ENCODE results near the gene PSMD3. TPM values are rescaled to one million over a fixed set of nuclear protein-coding genes. Genes with fewer than 3 reads are reported as not detected.
A peak's percentile ranks its signal among the peaks of the same experiment; 100 is the strongest.

The PSMD3 gene
- total RNA-seq, 1 donor from 2014 or later: 79.3 TPM

DNA sequence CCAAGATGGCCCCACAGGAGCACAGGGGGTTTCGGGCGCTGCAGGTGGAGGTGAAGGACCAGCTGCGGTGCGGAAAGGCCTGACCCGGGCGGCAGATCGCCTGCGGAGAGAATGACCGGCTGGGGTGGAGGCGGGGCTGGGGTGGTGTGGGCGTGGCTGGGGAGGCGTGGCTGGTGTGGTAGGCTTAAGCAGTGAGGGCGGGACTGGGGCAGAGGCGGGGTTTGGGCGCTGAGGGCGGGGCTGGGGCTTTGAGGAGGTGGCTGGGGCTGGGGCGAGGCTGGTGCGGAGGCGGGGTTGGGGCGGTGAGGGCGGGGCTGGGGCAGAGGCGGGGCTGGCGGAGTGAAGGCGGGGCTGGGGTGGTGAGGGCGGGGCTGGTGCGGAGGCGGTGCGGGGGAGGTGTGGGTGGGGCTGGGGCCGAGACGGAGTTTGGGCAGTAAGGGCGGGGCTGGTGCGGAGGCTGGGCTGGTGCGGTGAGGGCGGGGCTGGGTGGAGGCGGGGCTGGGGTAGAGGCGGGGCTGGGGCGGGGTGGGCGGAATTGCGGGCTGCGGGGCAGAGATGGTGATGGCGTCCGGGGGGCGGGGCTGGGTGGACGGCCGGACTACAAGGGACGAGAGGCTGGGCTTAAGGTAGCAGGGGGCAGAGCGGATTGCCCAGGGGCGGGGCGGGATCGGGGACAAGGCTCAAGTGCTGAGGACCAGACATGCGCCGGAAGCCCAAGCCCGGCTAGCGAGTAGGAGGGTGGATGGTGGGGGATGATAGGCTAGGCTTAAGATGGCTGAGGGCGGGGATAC is 27.7 kb upstream of the PSMD3 start:
- H3K4me3 ChIP-seq: peak overlapping the region; percentile 53
- H3K27ac ChIP-seq: peak overlapping the region; percentile 70
- DNase-seq (peak; percentile 99), ATAC-seq (peak; percentile 94 to 95)
- intact Hi-C loops (cut with DNase I): no loop called here
- TF ChIP-seq, protein P1, sequence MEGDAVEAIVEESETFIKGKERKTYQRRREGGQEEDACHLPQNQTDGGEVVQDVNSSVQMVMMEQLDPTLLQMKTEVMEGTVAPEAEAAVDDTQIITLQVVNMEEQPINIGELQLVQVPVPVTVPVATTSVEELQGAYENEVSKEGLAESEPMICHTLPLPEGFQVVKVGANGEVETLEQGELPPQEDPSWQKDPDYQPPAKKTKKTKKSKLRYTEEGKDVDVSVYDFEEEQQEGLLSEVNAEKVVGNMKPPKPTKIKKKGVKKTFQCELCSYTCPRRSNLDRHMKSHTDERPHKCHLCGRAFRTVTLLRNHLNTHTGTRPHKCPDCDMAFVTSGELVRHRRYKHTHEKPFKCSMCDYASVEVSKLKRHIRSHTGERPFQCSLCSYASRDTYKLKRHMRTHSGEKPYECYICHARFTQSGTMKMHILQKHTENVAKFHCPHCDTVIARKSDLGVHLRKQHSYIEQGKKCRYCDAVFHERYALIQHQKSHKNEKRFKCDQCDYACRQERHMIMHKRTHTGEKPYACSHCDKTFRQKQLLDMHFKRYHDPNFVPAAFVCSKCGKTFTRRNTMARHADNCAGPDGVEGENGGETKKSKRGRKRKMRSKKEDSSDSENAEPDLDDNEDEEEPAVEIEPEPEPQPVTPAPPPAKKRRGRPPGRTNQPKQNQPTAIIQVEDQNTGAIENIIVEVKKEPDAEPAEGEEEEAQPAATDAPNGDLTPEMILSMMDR (IDR thresholded peaks at IDR 0.05): no peak
- no peaks in the 10 kb centered on the region for H3K27me3 ChIP-seq (ENCODE audit: low read depth)
- no peaks in the 10 kb centered on the region for H3K9me3 ChIP-seq
- peaks cover 7% of the 10 kb centered on the region for H3K4me1 ChIP-seq
- no peaks in the 10 kb centered on the region for H3K36me3 ChIP-seq

DNA sequence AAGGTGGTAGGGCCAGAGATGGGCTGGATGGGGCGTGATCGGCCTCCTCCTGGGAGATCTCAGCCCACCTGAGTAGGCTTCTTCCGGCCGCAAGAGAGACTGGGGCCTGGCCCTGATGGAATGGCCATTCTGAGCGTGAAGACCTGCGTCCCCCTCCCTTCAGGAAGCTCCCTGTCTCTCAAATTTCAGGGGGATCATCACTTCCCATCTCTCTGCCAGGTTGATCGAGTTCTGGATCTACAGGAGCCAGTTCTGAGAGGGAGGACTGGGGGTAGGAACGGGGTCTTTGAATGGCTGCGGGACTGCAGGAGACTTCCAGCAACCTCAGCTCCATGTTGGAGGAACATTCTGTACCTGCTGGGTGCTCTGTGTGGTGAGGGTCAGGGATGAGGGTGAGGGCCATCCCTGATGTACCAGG is 27.1 kb upstream of the PSMD3 start:
- no peaks in the 10 kb centered on the region for H3K9me3 ChIP-seq
- H3K4me3 ChIP-seq: peak overlapping the region; percentile 44
- peaks cover 7% of the 10 kb centered on the region for H3K4me1 ChIP-seq
- H3K27me3 ChIP-seq (ENCODE audit: low read depth): no peaks in the 10 kb centered on the region
- no peaks in the 10 kb centered on the region for H3K36me3 ChIP-seq
- DNase-seq (no peak), ATAC-seq (no peak)
- H3K27ac ChIP-seq: peak overlapping the region; percentile 37
- TF ChIP-seq, protein P1 (IDR thresholded peaks at IDR 0.05): no peak
- intact Hi-C loops (cut with DNase I): no loop called here

DNA sequence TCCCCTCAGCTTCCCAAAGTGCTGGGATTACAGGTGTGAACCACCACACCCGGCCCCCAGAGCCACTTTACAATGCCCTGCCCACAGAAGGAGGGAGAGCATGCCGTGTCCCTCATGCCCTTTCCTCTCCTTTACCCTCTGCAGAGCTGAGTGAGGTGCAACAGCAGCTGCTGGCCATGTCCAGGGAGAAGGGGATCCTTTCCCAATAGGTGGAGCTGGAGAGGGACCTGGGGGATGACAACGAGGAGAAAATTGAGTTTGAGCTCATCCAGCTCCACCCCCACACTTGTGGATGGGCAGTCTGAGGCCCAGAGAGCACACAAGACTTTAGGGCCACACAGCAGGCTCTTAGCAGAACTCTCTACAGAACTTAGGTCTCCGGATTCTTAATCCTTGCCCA is 25.7 kb upstream of the PSMD3 start:
- H3K27ac ChIP-seq: no peak overlapping the region

GRCh38 chr17:39955726-39956225 is 24.8 kb upstream of the PSMD3 start:
- Histone ChIP-seq H3K4me1 (peaks cover 11% of the 10 kb centered on the region), H3K4me3 (no peak overlapping the region), H3K27me3 (ENCODE audit: low read depth) (no peaks in the 10 kb centered on the region), H3K36me3 (no peaks in the 10 kb centered on the region), H3K9me3 (no peaks in the 10 kb centered on the region), H3K27ac (no peak overlapping the region)
- TF ChIP-seq, protein P1 (IDR thresholded peaks at IDR 0.05): no peak
- intact Hi-C loops (cut with DNase I): no loop called here
- DNase-seq (no peak), ATAC-seq (no peak)

More for the DNA sequence above, 25.7 kb upstream of the PSMD3 start:
- ATAC-seq (no peak), DNase-seq (no peak)
- H3K4me3 ChIP-seq: no peak overlapping the region
- H3K4me1 ChIP-seq: peaks cover 11% of the 10 kb centered on the region
- intact Hi-C loops (cut with DNase I): no loop called here
- no peaks in the 10 kb centered on the region for H3K36me3 ChIP-seq
- TF ChIP-seq, protein P1 (IDR thresholded peaks at IDR 0.05): no peak
- H3K9me3 ChIP-seq: no peaks in the 10 kb centered on the region
- no peaks in the 10 kb centered on the region for H3K27me3 ChIP-seq (ENCODE audit: low read depth)

DNA sequence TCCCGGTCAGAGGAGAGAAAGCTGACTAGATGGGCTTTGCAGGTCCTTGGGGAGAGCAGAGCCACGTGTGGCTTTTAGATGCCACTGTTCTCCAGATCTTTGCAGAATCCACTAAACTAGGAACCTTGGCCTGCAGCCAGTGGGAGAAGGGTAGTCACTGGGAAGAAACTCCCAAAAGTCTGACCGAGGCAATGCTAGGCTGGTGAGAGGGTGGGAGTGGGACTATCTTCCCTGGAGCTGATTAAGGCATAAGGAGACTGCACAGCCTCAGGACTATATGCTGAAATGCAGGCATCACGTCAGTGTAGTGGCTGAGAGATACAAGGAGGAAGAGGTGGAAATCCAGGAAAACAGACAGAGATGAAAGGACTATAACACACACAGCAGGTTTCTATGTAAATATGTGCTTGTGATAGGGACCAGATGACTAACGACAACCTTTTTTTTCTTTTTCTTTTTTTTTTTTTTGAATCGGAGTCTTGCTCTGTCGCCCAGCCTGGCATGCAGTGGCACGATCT is 20.0 kb upstream of the PSMD3 start:
- H3K4me1 ChIP-seq: peaks cover 4% of the 10 kb centered on the region
- no peak for ATAC-seq

More for the DNA sequence above, 20.0 kb upstream of the PSMD3 start:
- TF ChIP-seq, protein P1 (IDR thresholded peaks at IDR 0.05): no peak
- DNase-seq: no peak
- H3K9me3 ChIP-seq: no peaks in the 10 kb centered on the region
- intact Hi-C loops (cut with DNase I): no loop called here
- H3K4me3 ChIP-seq: no peak overlapping the region
- no peaks in the 10 kb centered on the region for H3K27me3 ChIP-seq (ENCODE audit: low read depth)
- no peaks in the 10 kb centered on the region for H3K36me3 ChIP-seq
- H3K27ac ChIP-seq: no peak overlapping the region

Data from lower lobe of right lung (tissue), 2 donors.